KBM-7 (cell line): ENCODE results near the gene HIF1AN.

Experiments used
- DNase-seq: peaks from one replicate; pipeline ENCODE4 v3.0.0-alpha.2; 2015
- in situ Hi-C: fragments of 300-500 bp; cut with MboI; formaldehyde crosslinking; loops from 2 replicates; pipeline ENCODE4 v1.14.3; 2020; ENCODE audit warnings: low sequenced_read_pairs, low pct_unique_long_range_greater_than_20kb, mixed read lengths

Gene HIF1AN

GRCh38 chr10:100518761-100519241 lies 16.9 kb upstream of the HIF1AN start:
- peak; percentile 76 for DNase-seq
- in situ Hi-C loops: loop anchor here (25.0 kb wide), 1 partner anchor 182 kb away; the partner anchor contains the start of genes PKD2L1 and SCD

- no peak for DNase-seq
- in situ Hi-C loops: loop anchor here (25.0 kb wide), 1 partner anchor 182 kb away; the partner anchor contains the start of genes PKD2L1 and SCD
These were observed 16.3 kb upstream of the HIF1AN start, which contains the start of gene SEC31B for GRCh38 chr10:100519311-100520051. SEC31B (minus strand) TSS chr10:100519861; CDS start chr10:100516952, 2,909 bp downstream.

- in situ Hi-C loops: loop anchor here (25.0 kb wide), 1 partner anchor 184 kb away; the partner anchor contains the start of genes PKD2L1 and SCD
- no peak for DNase-seq
These were observed 14.9 kb upstream of the HIF1AN start for GRCh38 chr10:100520811-100521210.

- DNase-seq: no peak
- in situ Hi-C loops: loop anchor here (25.0 kb wide), 1 partner anchor 185 kb away; the partner anchor contains the start of genes PKD2L1 and SCD
These were observed 13.5 kb upstream of the HIF1AN start for GRCh38 chr10:100522107-100522801.

GRCh38 chr10:100522945-100523344 lies 12.8 kb upstream of the HIF1AN start:
- in situ Hi-C loops: loop anchor here (25.0 kb wide), 1 partner anchor 186 kb away; the partner anchor contains the start of genes PKD2L1 and SCD
- DNase-seq: no peak

- in situ Hi-C loops: loop anchor here (25.0 kb wide), 1 partner anchor 187 kb away; the partner anchor contains the start of genes PKD2L1 and SCD
These were observed 11.5 kb upstream of the HIF1AN start for GRCh38 chr10:100524206-100524605.

GRCh38 chr10:100524638-100525037 lies 11.1 kb upstream of the HIF1AN start:
- in situ Hi-C loops: loop anchor here (25.0 kb wide), 1 partner anchor 187 kb away; the partner anchor contains the start of genes PKD2L1 and SCD
- no peak for DNase-seq

More at GRCh38 chr10:100524206-100524605, 11.5 kb upstream of the HIF1AN start:
- DNase-seq: no peak

GRCh38 chr10:100528123-100528886 lies 7.4 kb upstream of the HIF1AN start:
- in situ Hi-C loops: no loop called here
- no peak for DNase-seq

GRCh38 chr10:100528921-100529474 lies 6.7 kb upstream of the HIF1AN start:
- peak; percentile 37 for DNase-seq
- in situ Hi-C loops: no loop called here

GRCh38 chr10:100529475-100530298 lies 6.1 kb upstream of the HIF1AN start, which contains the start of gene NDUFB8:
NDUFB8 (minus strand) TSS chr10:100529871; CDS start chr10:100529851, 20 bp downstream.
- in situ Hi-C loops: no loop called here
- DNase-seq: peak; percentile 82

GRCh38 chr10:100531761-100532160 lies 4.0 kb upstream of the HIF1AN start:
- DNase-seq: no peak
- in situ Hi-C loops: no loop called here

GRCh38 chr10:100534726-100535125 lies 1.0 kb upstream of the HIF1AN start:
- in situ Hi-C loops: no loop called here
- no peak for DNase-seq

GRCh38 chr10:100535338-100535714 lies 417 bp upstream of the HIF1AN start:
- no peak for DNase-seq
- in situ Hi-C loops: no loop called here

- in situ Hi-C loops: no loop called here
- DNase-seq: no peak
These were observed 1.7 kb downstream of the HIF1AN start for GRCh38 chr10:100537475-100537874.

GRCh38 chr10:100544950-100545349 lies 9.2 kb downstream of the HIF1AN start:
- DNase-seq: no peak
- in situ Hi-C loops: no loop called here

GRCh38 chr10:100551196-100551595 lies 15.5 kb downstream of the HIF1AN start:
- no peak for DNase-seq
- in situ Hi-C loops: no loop called here

GRCh38 chr10:100551738-100552137 lies 16.0 kb downstream of the HIF1AN start:
- DNase-seq: no peak
- in situ Hi-C loops: no loop called here

GRCh38 chr10:100553929-100554328 lies 18.2 kb downstream of the HIF1AN start:
- in situ Hi-C loops: no loop called here
- DNase-seq: no peak
